T47D (cell line): ENCODE data around the gene SHFL.

Experiments
- DNase-seq, 2 experiments: peaks; one replicate each; pipeline versions ENCODE4 v3.0.0 to v3.0.0-alpha.2; 2011 to 2012; ENCODE audit warnings: low read depth in 1 of 2, low spot score in 1 of 2
- JUND ChIP-seq: IDR thresholded peaks from 2 replicates; pipeline ENCODE4 v1.6.1; 2012; ENCODE audit warnings: low read depth
- in situ Hi-C: cut with HindIII; loops from 2 replicates; pipeline ENCODE4 v1.10.0; 2016; ENCODE audit warnings: low sequenced_read_pairs, low pct_unique_long_range_greater_than_20kb

SHFL gene

DNA sequence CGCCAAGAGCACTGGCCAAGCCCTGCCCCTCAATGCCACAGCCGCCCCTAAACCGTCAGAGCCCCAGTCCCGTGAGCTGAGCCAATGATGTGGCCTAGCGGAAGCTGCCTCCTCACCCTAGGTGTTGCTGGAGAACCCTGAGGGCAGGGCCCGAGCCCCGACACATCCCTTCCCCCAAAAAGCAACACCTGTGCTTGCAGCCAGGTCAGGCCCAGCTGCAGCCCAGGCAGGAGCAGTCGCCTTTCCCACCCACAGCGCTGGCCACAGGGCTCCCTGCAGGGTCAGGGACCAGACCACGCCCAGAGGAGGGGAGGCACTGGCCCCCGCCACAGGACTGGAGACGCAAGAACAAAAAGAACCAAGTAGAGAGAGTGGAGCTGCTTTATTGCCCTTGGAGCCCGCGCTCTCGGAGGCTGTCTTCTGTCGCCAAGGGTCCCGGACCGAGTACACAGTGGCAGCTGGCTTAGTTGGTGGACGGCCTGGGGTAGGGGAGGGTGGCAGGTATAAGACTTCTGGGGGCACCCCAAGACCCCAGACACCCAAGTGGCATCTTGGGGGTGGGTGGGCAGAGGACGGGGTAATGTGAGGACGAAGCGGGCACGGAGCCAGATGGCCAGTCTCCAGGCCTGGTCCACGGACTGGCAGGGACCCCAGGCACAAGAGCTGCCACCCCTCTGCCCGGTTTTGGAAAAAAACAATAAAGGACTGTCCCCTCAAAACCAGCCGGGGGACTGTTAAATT is 28.7 kb downstream of the SHFL start:
- no peak for DNase-seq
- TF ChIP-seq JUND = no peak
- in situ Hi-C loops = no loop called here

DNA sequence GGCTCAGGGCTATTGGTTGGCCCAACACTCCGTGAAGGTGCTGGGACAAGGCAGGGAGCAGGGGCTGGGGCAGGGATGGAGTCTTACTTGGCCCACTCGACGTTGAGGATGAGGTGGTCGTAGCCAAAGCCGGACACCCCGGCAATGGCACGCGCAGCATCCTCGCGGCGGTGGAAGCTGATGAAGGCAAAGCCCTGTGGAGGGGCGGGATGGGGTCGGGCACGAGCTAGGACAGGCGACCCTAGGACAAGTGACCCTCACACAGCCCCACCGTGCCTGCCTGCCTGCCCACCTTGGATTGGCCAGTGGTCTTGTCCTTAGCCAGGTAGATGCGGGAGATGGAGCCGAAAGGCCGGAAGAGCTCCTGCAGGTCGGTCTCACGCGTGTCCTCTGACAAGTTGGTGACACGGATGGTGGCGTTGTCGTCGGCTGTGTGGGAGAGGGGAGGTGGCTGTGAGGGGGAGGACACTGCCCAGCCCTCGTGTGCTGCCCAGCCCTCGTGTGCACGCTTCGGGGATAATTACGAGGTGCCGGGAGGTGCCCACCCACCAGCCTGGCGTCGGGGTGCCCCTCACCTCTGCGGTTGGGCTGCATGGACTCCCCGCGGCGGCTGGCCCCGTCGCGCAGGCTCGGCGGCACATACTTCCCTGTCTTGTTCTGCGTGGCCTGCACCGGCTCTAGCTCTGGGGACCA is 29.4 kb downstream of the SHFL start:
- in situ Hi-C loops = no loop called here
- no peak for DNase-seq
- no peak for TF ChIP-seq JUND

DNA sequence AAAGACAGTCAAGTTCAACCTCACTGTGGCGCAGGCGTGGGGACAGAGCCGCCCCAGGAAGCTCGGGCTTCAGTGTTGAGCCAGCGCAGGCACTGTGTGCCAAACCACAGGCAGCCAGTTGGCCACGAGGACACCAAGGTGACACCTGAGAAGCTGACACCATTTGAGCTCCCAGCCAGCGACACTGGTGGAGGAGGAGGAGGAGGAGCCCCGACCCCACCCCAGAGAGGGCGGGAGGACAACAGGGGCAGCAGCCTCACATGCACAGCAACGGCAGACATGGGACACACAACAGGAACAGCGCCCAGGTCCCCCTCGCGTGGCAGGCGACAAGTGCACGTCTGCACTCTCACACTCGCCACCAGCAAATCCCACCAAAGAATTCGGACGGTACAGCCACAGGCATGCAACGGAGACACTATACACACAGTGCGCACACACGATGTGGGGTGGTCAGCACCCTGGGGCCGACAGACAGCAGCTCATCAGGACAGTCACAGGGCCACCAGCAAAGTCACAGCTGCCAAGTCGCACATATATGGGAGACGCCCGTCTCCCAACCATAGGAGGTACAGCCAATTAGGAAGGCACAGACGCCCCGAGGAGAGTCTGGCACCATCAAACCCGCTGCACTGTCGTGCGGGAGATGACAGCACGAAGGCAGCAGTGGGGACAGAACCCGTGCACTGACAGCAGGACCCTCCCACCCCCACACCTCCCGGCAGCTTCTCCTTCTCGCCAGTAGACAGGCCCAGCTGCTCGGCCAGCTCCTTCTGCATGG is 30.2 kb downstream of the SHFL start:
- no peak for TF ChIP-seq JUND
- in situ Hi-C loops = no loop called here
- no peak for DNase-seq

DNA sequence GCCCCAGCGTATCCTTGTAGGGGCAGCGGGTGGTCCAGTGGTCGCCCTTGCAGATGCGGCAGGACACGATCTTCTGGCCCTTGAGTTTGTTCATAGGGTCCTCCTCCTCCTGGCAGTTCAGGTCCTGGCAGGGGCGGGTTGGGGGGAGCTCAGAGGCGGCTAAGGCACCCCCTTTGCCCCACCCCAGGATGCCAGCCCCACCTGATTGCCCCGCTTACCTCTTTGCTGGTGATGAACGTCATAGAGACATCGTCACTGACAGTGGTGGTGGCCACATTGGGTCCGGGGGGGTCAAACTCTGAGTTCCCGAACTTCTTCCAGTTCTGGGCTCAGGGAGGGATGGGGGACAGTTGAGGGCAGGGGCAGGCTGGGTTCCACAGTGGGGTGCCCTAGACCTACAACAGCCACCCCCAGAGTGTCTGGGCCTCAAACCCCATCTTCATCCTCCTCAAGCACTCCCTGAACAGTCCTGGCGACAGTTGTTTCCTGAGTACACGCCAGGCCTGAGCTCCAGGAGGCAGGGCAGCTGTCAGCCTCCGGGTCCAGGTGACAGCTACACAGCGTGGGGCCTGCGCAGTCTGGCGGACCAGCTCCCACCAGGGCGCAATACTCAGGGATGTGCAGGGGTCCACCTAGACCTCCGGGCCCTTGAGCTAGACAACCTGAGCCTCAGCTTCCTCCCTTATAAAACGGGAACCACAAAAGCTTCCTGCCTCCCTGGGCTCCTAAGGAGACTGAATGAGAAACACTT is 30.9 kb downstream of the SHFL start:
- no peak for TF ChIP-seq JUND
- DNase-seq = no peak
- in situ Hi-C loops = no loop called here

DNA sequence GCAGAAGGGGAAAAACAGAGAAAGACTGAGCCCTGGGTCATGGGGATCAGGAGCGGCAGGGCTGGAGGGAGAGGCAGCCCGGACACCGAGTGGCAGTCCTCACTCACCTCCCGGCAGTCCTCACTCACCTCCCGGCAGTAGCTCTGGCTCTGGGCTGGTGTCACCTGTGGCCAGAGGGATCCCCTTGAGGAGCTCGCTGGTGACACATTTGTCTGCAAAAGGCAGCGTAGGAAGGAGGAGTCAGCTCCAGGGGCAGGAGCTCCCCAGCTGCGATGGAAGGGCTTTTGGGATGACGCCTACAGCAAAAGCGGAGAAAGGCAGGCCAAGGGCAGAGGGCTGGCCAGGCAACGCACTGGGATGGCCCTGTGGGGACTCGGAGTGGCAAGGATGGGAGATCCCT is 32.8 kb downstream of the SHFL start:
- in situ Hi-C loops = no loop called here
- TF ChIP-seq JUND = no peak
- no peak for DNase-seq

DNA sequence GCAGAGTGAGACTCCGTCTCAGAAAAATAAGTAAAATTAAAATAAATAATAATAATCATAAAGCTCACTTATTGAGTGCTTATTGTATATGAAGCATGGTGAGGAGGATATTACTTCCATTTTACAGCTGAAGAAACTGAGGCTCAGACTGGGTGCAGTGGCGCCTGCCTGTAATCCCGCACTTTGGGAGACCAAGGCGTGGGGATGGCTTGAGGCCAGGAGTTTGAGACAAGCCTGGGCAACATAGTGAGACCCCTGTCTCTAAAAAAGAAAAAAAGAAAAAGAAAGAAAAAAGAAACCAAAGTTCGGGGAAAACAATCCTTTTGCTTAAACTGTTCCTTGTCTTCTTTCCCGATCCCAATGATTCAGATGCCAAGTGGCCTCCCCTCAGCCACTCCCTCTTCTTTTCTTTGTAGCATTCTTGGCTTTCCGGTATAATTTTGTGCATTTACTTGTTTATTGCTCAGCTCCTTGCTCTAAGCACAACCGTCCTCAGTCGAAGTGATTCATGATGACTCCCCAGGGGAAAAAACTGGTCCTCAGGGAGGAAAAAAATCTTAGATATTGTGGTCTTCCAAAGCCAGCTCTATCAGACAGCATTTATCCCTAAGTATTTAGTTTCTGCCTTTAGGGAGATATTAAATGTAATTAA is 34.5 kb downstream of the SHFL start:
- in situ Hi-C loops = no loop called here
- TF ChIP-seq JUND = no peak
- DNase-seq = no peak

DNA sequence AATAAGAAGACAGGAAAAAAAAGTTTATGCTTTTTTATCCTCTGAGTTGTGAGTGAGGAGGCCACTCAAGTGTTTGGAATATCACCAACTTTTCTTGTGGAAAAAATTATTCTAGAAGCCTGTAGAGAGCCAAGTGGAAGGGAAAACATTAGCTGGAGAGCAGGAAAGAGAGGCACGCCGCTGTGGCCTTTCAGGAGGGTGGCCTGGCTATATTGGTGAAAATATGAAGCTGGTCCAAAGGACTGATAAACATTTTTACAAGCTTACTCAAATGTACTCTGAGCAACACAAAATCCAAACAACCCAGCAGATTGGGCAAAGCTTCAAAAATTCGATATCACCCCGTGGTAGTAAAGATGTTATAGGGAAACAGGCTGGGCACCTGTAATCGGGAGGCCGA is 35.9 kb downstream of the SHFL start:
- TF ChIP-seq JUND = no peak
- no peak for DNase-seq
- in situ Hi-C loops = no loop called here

DNA sequence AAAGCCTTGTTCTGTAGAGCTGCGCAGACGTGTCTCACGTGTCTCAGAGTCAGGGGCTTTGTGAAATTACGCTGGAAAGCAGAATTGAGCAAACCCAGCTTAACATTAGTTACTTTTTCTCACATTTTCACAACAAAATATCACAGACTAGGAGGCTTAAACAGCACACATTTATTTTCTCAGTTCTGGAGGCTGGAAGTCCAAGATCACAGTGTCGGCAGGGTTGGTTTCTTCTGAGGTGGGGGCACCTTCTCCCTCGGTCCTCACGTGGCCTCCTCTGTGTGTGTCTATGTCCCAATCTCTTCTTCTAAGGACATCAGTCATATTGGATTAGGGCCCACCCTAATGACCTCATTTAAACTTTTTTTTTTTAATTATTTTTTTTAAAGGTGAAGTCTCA is 38.3 kb downstream of the SHFL start:
- DNase-seq = no peak
- no peak for TF ChIP-seq JUND
- in situ Hi-C loops = no loop called here

DNA sequence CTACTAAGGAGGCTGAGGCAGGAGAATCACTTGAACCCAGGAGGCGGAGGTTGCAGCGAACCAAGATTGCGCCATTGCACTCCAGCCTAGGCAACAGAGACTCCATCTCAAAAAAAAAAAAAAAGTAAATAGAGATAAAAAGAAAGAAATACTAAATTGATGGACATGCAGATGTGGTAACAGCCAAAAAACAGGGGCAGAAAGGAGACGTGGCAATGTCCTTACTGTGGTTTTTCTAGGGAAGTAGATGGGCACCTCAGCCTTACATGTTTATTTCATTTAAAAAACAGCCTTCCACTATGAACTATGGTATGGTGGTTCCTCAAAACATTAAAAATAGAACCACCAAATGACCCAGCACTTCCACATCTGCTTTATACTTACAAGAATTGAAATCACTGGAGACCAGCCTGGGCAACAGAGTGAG is 40.1 kb downstream of the SHFL start:
- DNase-seq = no peak
- TF ChIP-seq JUND = no peak
- in situ Hi-C loops = no loop called here

DNA sequence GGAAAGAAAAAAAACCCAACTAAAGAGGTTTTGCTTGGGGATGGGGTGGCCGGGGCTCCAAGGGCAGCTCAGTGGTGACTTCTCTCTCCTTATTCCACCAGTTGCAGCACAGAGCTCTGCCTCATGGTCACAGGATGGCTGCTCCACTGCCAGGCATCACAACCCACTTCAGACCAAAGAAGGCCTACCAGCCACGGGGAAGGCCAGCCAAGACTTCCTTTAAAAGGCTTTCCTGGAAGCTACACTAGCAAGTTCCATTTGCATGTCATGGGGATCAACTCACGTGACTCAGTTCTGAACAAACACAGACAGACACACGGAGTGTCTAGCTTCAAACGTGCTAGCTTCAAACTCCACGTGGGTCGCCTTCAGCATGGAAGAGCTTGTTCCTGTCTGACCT is 46.8 kb downstream of the SHFL start:
- TF ChIP-seq JUND = no peak
- in situ Hi-C loops = no loop called here
- no peak for DNase-seq

DNA sequence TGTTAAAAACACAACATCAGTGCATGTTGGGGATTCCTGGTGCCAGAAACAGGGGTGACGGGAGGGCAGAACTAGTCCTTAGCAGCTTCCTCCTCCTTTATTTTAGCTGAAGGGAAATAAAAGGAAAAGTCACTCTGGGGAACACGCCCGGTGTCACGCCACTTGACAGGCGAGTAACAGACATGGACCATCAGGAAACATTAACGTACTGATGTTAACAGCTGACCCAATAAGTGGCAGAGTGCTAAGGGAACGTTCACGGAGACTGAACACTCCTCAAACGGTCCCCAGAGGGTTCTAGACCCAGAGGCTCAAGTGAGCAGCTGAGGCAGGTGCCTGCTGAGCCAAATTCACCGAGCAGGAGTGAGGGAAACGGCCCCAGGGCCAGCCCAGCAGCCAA is 47.5 kb downstream of the SHFL start:
- in situ Hi-C loops = no loop called here
- TF ChIP-seq JUND = no peak
- DNase-seq = no peak

DNA sequence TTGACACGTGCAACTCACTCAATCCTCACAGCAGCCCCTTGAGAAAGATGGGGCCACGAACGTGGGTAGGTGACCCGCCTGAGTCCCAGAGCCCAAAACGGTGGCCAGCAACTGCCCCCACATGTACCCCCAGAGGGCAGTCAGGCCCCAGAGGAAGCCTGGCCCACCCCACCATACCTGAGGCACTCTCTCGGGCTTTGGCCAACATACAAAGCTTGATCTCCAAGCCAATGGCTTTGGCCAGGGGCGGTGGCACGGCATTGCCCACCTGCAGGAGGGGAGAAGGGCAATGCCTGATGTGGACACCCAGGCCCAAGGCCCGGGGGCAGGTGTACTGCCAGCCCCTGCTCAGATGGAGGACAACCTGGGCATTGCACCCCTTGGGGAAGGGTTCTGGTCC is 47.9 kb downstream of the SHFL start:
- in situ Hi-C loops = no loop called here
- DNase-seq = no peak

More for the DNA sequence above, 47.9 kb downstream of the SHFL start:
- TF ChIP-seq JUND = no peak
